ENCODE measurements around the gene MAD2L1BP. TPM values are rescaled to one million over a fixed set of nuclear protein-coding genes. Genes with fewer than 3 reads are reported as not detected.

Gene MAD2L1BP
- total and polyA plus RNA-seq, 2 of the 13 experiments (the other 11 are each of a cell fraction or from before 2014, with no cell fraction given) = 54.2 to 55.5 TPM

DNA sequence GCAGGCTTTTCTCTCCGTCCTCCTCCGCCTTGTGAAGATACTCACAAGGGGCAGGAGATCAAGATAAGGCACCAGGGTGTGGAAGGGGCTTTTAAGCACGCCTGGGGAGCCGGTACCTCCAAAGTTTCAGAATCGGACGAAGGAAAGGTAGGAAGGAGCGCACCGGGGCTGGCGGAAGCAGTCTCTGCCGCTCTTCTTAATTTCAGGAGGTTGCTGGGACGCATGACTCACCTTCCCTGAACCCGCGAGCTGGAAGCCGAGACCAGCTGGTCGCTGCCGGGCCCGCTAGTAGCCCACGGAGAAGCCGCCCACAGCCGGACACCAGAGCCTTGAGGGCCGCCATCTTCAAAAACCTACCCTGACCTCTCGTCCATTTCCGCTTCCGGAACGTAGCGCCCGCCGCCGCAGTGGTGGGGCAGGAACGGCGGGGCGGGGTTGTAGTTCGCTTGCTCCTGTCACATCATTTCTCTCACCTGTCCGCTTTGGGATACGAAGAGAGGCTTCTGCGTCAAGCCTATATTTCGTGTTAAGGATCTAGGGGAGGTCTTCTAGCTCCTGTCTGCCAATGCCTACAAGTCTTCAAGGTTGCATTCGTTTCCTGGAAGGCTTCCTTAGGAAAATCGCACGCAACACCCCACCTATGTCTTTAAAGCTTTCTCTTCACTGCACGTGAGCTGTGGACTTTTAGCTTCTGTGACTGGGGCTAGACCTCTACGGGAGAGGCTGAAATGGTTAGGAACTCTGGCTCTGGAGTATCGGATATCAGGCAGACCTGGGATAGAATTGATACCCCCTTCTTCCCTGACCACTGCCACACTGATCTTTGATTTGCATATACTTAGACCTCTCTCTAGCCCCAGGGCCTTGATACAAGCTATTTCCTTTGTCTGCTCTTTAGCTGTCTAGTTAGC, 52.1 kb downstream of the MAD2L1BP start, which contains the start of gene MRPS18A (continued):
- TF ChIP-seq ZNF280D (CRISPR knock-in tag; IDR thresholded peaks at IDR 0.05) = peak; percentile 86; the same call in 1 of the 2 replicates
- peak; percentile 71; the same call in 1 of the 2 replicates for TF ChIP-seq ZNF383 (CRISPR knock-in tag; IDR thresholded peaks at IDR 0.05; ENCODE audit: borderline replicate concordance)
- TF ChIP-seq EHMT2 (IDR thresholded peaks at IDR 0.05; ENCODE audit: borderline replicate concordance, low read depth, low read length) = peak; percentile 66; the same call in 1 of the 2 replicates
- peak; percentile 67 for TF ChIP-seq ZFY (CRISPR knock-in tag; IDR thresholded peaks at IDR 0.05)
- TF ChIP-seq, protein P1, sequence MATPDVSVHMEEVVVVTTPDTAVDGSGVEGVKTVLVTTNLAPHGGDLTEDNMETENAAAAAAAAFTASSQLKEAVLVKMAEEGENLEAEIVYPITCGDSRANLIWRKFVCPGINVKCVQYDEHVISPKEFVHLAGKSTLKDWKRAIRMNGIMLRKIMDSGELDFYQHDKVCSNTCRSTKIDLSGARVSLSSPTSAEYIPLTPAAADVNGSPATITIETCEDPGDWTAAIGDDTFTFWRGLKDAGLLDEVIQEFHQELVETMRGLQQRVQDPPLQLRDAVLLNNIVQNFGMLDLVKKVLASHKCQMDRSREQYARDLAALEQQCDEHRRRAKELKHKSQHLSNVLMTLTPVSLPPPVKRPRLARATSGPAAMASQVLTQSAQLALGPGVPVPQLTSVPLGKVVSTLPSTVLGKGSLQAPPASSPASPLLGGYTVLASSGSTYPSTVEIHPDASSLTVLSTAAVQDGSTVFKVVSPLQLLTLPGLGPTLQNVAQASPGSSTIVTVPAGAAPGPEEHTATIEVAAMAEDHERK (CRISPR knock-in tag; IDR thresholded peaks at IDR 0.05; ENCODE audit: low read depth) = peak; percentile 80
- TF ChIP-seq JUN (CRISPR knock-in tag; IDR thresholded peaks at IDR 0.05) = no peak
- no peak for TF ChIP-seq HMGA1 (CRISPR knock-in tag; conservative IDR thresholded peaks at IDR 0.05)
- TF ChIP-seq, protein P2, sequence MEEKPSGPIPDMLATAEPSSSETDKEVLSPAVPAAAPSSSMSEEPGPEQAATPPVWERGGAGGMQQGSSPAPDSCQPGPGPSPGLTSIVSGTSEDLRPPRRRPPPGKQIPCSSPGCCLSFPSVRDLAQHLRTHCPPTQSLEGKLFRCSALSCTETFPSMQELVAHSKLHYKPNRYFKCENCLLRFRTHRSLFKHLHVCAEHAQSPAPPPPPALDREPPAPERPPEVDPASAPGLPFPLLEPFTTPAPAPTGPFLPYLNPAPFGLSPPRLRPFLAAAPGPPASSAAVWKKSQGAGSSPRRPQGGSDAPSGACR (CRISPR knock-in tag; IDR thresholded peaks at IDR 0.05) = 0 out of 2 replicates have a peak, but pooled peaks have one; percentile 55
- TF ChIP-seq, protein P3, sequence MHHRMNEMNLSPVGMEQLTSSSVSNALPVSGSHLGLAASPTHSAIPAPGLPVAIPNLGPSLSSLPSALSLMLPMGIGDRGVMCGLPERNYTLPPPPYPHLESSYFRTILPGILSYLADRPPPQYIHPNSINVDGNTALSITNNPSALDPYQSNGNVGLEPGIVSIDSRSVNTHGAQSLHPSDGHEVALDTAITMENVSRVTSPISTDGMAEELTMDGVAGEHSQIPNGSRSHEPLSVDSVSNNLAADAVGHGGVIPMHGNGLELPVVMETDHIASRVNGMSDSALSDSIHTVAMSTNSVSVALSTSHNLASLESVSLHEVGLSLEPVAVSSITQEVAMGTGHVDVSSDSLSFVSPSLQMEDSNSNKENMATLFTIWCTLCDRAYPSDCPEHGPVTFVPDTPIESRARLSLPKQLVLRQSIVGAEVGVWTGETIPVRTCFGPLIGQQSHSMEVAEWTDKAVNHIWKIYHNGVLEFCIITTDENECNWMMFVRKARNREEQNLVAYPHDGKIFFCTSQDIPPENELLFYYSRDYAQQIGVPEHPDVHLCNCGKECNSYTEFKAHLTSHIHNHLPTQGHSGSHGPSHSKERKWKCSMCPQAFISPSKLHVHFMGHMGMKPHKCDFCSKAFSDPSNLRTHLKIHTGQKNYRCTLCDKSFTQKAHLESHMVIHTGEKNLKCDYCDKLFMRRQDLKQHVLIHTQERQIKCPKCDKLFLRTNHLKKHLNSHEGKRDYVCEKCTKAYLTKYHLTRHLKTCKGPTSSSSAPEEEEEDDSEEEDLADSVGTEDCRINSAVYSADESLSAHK (CRISPR knock-in tag; IDR thresholded peaks at IDR 0.05; ENCODE audit: borderline replicate concordance) = no peak
- no peak for TF ChIP-seq NFIB (CRISPR knock-in tag; IDR thresholded peaks at IDR 0.05; ENCODE audit: borderline replicate concordance)
- TF ChIP-seq ZFAT (CRISPR knock-in tag; conservative IDR thresholded peaks at IDR 0.05) = no peak
- peak; percentile 13; the same call in 1 of the 2 replicates for TF ChIP-seq HNF4A (CRISPR knock-in tag; IDR thresholded peaks at IDR 0.05)
- TF ChIP-seq, protein P4, sequence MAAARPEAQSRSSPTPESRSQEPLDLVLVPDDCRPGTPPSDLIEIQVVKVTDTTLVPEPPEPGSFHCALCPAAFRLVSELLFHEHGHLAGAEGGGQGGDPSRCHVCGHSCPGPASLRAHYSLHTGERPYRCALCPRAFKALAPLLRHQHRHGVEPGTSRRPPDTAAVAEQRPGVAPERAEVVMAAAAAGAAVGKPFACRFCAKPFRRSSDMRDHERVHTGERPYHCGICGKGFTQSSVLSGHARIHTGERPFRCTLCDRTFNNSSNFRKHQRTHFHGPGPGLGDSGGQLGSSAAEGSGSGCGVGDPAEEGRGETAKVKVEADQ (CRISPR knock-in tag; IDR thresholded peaks at IDR 0.05; ENCODE audit: borderline replicate concordance) = no peak
- no peak for TF ChIP-seq RELA (CRISPR knock-in tag; IDR thresholded peaks at IDR 0.05)
- TF ChIP-seq, protein P5, sequence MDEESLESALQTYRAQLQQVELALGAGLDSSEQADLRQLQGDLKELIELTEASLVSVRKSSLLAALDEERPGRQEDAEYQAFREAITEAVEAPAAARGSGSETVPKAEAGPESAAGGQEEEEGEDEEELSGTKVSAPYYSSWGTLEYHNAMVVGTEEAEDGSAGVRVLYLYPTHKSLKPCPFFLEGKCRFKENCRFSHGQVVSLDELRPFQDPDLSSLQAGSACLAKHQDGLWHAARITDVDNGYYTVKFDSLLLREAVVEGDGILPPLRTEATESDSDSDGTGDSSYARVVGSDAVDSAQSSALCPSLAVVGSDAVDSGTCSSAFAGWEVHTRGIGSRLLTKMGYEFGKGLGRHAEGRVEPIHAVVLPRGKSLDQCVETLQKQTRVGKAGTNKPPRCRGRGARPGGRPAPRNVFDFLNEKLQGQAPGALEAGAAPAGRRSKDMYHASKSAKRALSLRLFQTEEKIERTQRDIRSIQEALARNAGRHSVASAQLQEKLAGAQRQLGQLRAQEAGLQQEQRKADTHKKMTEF (CRISPR knock-in tag; IDR thresholded peaks at IDR 0.05) = peak; percentile 92
- TF ChIP-seq ZNF263 (CRISPR knock-in tag; IDR thresholded peaks at IDR 0.05) = no peak
- TF ChIP-seq REL (CRISPR knock-in tag; conservative IDR thresholded peaks at IDR 0.05) = 0 out of 2 replicates have a peak, but pooled peaks have one; percentile 60
